NCI-H510A (cell line): ENCODE results near the gene ADARB2.

Experiments
- DNase-seq: peaks from one replicate; lab custom pipeline; 2025; lab: John Stamatoyannopoulos, UW

Gene ADARB2

GRCh38 chr10:1613511-1613910, 123.8 kb downstream of the ADARB2 start:
- DNase-seq: no peak

- no peak for DNase-seq
These were observed 124.4 kb downstream of the ADARB2 start for GRCh38 chr10:1612908-1613307.

GRCh38 chr10:1611936-1612550, 125.3 kb downstream of the ADARB2 start:
- DNase-seq: no peak

- DNase-seq: no peak
These were observed 126.1 kb downstream of the ADARB2 start for GRCh38 chr10:1610986-1611770.

GRCh38 chr10:1609648-1609970, 127.7 kb downstream of the ADARB2 start:
- peak; percentile 23 for DNase-seq

- DNase-seq: no peak
These were observed 128.3 kb downstream of the ADARB2 start for GRCh38 chr10:1608851-1609647.

GRCh38 chr10:1608408-1608807, 128.9 kb downstream of the ADARB2 start:
- DNase-seq: no peak

- no peak for DNase-seq
These were observed 129.9 kb downstream of the ADARB2 start for GRCh38 chr10:1607466-1607865.

- peak; percentile 31 for DNase-seq
These were observed 131.1 kb downstream of the ADARB2 start for GRCh38 chr10:1605999-1606940.

- no peak for DNase-seq
These were observed 132.2 kb downstream of the ADARB2 start for GRCh38 chr10:1605121-1605520.

- DNase-seq: no peak
These were observed 133.1 kb downstream of the ADARB2 start for GRCh38 chr10:1604246-1604645.

- DNase-seq: no peak
These were observed 134.1 kb downstream of the ADARB2 start for GRCh38 chr10:1603181-1603580.

- DNase-seq: no peak
These were observed 135.3 kb downstream of the ADARB2 start for GRCh38 chr10:1602037-1602484.

GRCh38 chr10:1601406-1601805, 135.9 kb downstream of the ADARB2 start:
- DNase-seq: no peak

- DNase-seq: peak; percentile 22
These were observed 136.5 kb downstream of the ADARB2 start for GRCh38 chr10:1600861-1601260.

GRCh38 chr10:1598393-1599153, 138.8 kb downstream of the ADARB2 start:
- peak; percentile 37 for DNase-seq

- no peak for DNase-seq
These were observed 139.8 kb downstream of the ADARB2 start for GRCh38 chr10:1597370-1598146.

- no peak for DNase-seq
These were observed 140.7 kb downstream of the ADARB2 start for GRCh38 chr10:1596482-1597099.

- no peak for DNase-seq
These were observed 141.6 kb downstream of the ADARB2 start for GRCh38 chr10:1595726-1596125.

- DNase-seq: no peak
These were observed 142.1 kb downstream of the ADARB2 start for GRCh38 chr10:1595242-1595600.
